HepG2 (cell line): ENCODE measurements around the gene UBAP1L. TPM values are rescaled to one million over a fixed set of nuclear protein-coding genes. Genes with fewer than 3 reads are reported as not detected.

Experiments
- ATAC-seq: fragments of 200-7000 bp; cut with Tn5 transposase; 3 replicates; pipeline ENCODE4 v1.9.1; 2020; ENCODE audit warnings: mild to moderate bottlenecking, moderate library complexity
- BruUV-seq: library from RNA; stranded (reverse); fragments of 400-500 nt; replicated peaks from 2 replicates; lab custom pipeline; 2021; lab: Mats Ljungman, UMichigan
- CTCF ChIA-PET: fragments of 300-600 bp; formaldehyde crosslinking; extraction: SDS; loops from one replicate; lab custom pipeline; 2021; ENCODE audit warnings: low total read pairs, inconsistent platforms, low intra/inter-chr PET ratio; lab: Yijun Ruan, JAX
- POLR2A ChIA-PET: fragments of 350-600 bp; sonication (Branson Sonifier 250); formaldehyde crosslinking; loops from one replicate; lab custom pipeline; 2020; ENCODE audit warnings: antibody characterized with exemption, inconsistent platforms; lab: Yijun Ruan, JAX
- DNase-seq: peaks from one replicate; pipeline ENCODE4 v3.0.0-alpha.2; 2015; ENCODE audit warnings: low spot score
- FAIRE-seq: peaks from 3 replicates; lab custom pipeline; 2011; peaks lifted over from hg19 to GRCh38; lab: Jason Lieb, UNC
- H2AFZ ChIP-seq: one replicate; pipeline ENCODE4 v1.6.1; 2011; ENCODE audit warnings: low read length, inconsistent platforms
- H3K27ac ChIP-seq: fragments of 300-600 bp; 3 replicates; pipeline ENCODE4 v1.8.0; 2011; ENCODE audit warnings: mixed run types, mild to moderate bottlenecking, mixed read lengths, low read length, inconsistent platforms; ENCODE audit not compliant: insufficient read depth; ENCODE audit errors: extremely low read length
- H3K27me3 ChIP-seq, 2 experiments: fragments of 200-600 bp in 1 of 2; 2 replicates in 1 of 2; 3 replicates in 1 of 2; pipeline versions ENCODE4 v1.6.0 to v1.8.0; 2011; ENCODE audit warnings: low read length in 2 of 2, mild to moderate bottlenecking in 2 of 2, moderate library complexity in 2 of 2, inconsistent platforms in 1 of 2; ENCODE audit not compliant: insufficient read depth in 2 of 2, control insufficient read depth in 1 of 2
- H3K36me3 ChIP-seq, 2 experiments: fragments of 200-600 bp in 1 of 2; replicated peaks in 1 of 2; 2 replicates in 1 of 2; 3 replicates in 1 of 2; pipeline versions ENCODE4 v1.5.1 to v1.8.0; 2011; ENCODE audit warnings: low read length in 2 of 2, inconsistent platforms in 1 of 2; ENCODE audit not compliant: insufficient read depth in 2 of 2, control insufficient read depth in 1 of 2
- H3K4me1 ChIP-seq: 2 replicates; pipeline ENCODE4 v1.5.1; 2012; ENCODE audit warnings: low read length, inconsistent platforms; ENCODE audit not compliant: insufficient read depth
- H3K4me2 ChIP-seq: 2 replicates; pipeline ENCODE4 v1.6.0; 2011; ENCODE audit warnings: low read depth, low read length, inconsistent platforms
- H3K4me3 ChIP-seq, 3 experiments: fragments of 200-600 bp in 1 of 3; sonication (generic), shearing (Covaris generic) in 1 of 3; replicated peaks in 1 of 3; 2 replicates each; pipeline ENCODE4 v1.5.1; 2011 to 2016; ENCODE audit warnings: low read length in 3 of 3, inconsistent platforms in 2 of 3, low read depth in 2 of 3, mild to moderate bottlenecking in 2 of 3, control low read depth in 1 of 3, mixed read lengths in 1 of 3; ENCODE audit not compliant: insufficient read depth in 1 of 3
- H3K79me2 ChIP-seq: one replicate; pipeline ENCODE4 v1.6.1; 2011; ENCODE audit warnings: low read length, inconsistent platforms; ENCODE audit not compliant: insufficient read depth
- H3K9ac ChIP-seq: 2 replicates; pipeline ENCODE4 v1.6.0; 2011; ENCODE audit warnings: mild to moderate bottlenecking, low read depth, low read length, inconsistent platforms; ENCODE audit not compliant: insufficient read depth
- H3K9me3 ChIP-seq: 2 replicates; pipeline ENCODE4 v1.5.1; 2012; ENCODE audit warnings: mild to moderate bottlenecking, low read length
- H4K20me1 ChIP-seq: 2 replicates; pipeline ENCODE4 v1.6.0; 2011; ENCODE audit warnings: inconsistent platforms, mild to moderate bottlenecking, low read length, moderate library complexity; ENCODE audit not compliant: insufficient read depth
- ADNP ChIP-seq: sonication (generic); formaldehyde crosslinking; IDR thresholded peaks from 2 replicates; pipeline ENCODE4 v1.4.0; 2020; ENCODE audit warnings: missing genetic modification reagents
- FOXA1 ChIP-seq, 2 experiments: fragments of 450-650 bp in 1 of 2; sonication (generic) in 1 of 2; formaldehyde crosslinking in 1 of 2; IDR thresholded peaks; 2 replicates each; pipeline versions ENCODE4 v1.4.0 to v1.6.1; 2016 to 2020; ENCODE audit warnings: missing genetic modification reagents in 1 of 2
- FOXC1 ChIP-seq: sonication (generic); formaldehyde crosslinking; IDR thresholded peaks from 2 replicates; pipeline ENCODE4 v1.8.0; 2022; ENCODE audit warnings: mild to moderate bottlenecking, missing genetic modification reagents, borderline replicate concordance
- SP140L ChIP-seq: sonication (generic); formaldehyde crosslinking; IDR thresholded peaks from 2 replicates; pipeline ENCODE4 v1.4.0; 2020; ENCODE audit warnings: missing genetic modification reagents, borderline replicate concordance
- SRSF4 ChIP-seq: fragments of 200-400 bp; formaldehyde crosslinking; IDR thresholded peaks from one replicate; pipeline ENCODE4 v1.6.1; 2018; ENCODE audit warnings: mild to moderate bottlenecking, low read depth, low read length, moderate library complexity; ENCODE audit not compliant: poor library complexity, severe bottlenecking
- TBL1XR1 ChIP-seq: fragments of 150-350 bp; IDR thresholded peaks from 2 replicates; pipeline ENCODE4 v1.6.1; 2014; ENCODE audit warnings: borderline replicate concordance, low read length; ENCODE audit not compliant: partially characterized antibody
- ZNF646 ChIP-seq: sonication (generic); formaldehyde crosslinking; IDR thresholded peaks from 2 replicates; pipeline ENCODE4 v1.9.0; 2021; ENCODE audit warnings: mild to moderate bottlenecking, missing genetic modification reagents
- ZNF768 ChIP-seq: sonication (generic); formaldehyde crosslinking; IDR thresholded peaks from 2 replicates; pipeline ENCODE4 v1.4.0; 2020; ENCODE audit warnings: missing genetic modification reagents
- WGBS: methylation state at CpG from one replicate; pipeline ENCODE4 v1.1.6; 2017; ENCODE audit warnings: low lambda C conversion rate; 5-methylcytosine and 5-hydroxymethylcytosine counted together
- in situ Hi-C: cut with HindIII; loops from 2 replicates; pipeline ENCODE4 v1.10.0; 2017; ENCODE audit warnings: low pct_unique_long_range_greater_than_20kb; ENCODE audit not compliant: extremely low pct_ligation_motif_present
- intact Hi-C: fragments of 100-400 bp; cut with micrococcal nuclease; formaldehyde crosslinking; loops from one replicate; pipeline ENCODE4 v1.10.0; 2022; ENCODE audit not compliant: unreplicated experiment
- polyA plus RNA-seq, 8 experiments: library from polyadenylated mRNA; depleted of rRNA in 3 of 8; stranded (reverse) in 7 of 8; unstranded in 1 of 8; fragments of >200 nt; fragmentation: Illumina TruSeq in 4 of 8; extraction: Trizol in 4 of 8; gene quantifications; 2 replicates each; pipeline versions ENCODE4 v1.2.1 to v1.2.3, GENCODE V29; 2011 to 2016; ENCODE audit warnings: low read depth in 4 of 8, missing spikeins in 1 of 8, mixed read lengths in 1 of 8; ENCODE audit not compliant: insufficient read depth in 1 of 8
- total RNA-seq, 5 experiments: library from RNA; depleted of rRNA; stranded (reverse); fragments of >200 nt; fragmentation: Illumina TruSeq; extraction: Trizol; gene quantifications; 2 replicates each; pipeline ENCODE4 v1.2.3, GENCODE V29; 2016; ENCODE audit warnings: low read depth in 1 of 5

UBAP1L gene
- total and polyA plus RNA-seq, 2 of the 13 experiments (the other 11 are each of a cell fraction or from before 2014, with no cell fraction given), result 0.86 to 1.4 TPM

- H3K79me2 ChIP-seq, result no peaks in the 10 kb centered on the region
- no peaks in the 10 kb centered on the region; the same call in 1 of the 2 replicates for H3K4me1 ChIP-seq
- H3K9me3 ChIP-seq, result no peaks in the 10 kb centered on the region
- no peak overlapping the region for H3K9ac ChIP-seq
- H4K20me1 ChIP-seq, result no peaks in the 10 kb centered on the region
- no peak overlapping the region for H3K4me2 ChIP-seq
- CTCF ChIA-PET, result no interaction called here
- H2AFZ ChIP-seq, result no peak overlapping the region
- WGBS, result 44% methylated on average over 3 of the region's 3 CpGs
- in situ Hi-C loops (no loop called here), intact Hi-C loops (no loop called here)
- POLR2A ChIA-PET, result no interaction called here
- DNase-seq (no peak), ATAC-seq (no peak), FAIRE-seq (no peak)
- peaks cover 1 to 4% of the 10 kb centered on the region in 2 experiments; a peak in 2 of 5 replicates for H3K27me3 ChIP-seq
- H3K4me3 ChIP-seq, result no peak overlapping the region
- no peak overlapping the region for H3K27ac ChIP-seq
- no peak for TF ChIP-seq ADNP
- no peak for TF ChIP-seq ZNF646
- TF ChIP-seq ZNF768, result peak; percentile 81; the same call in 1 of the 2 replicates
- TF ChIP-seq SP140L (CRISPR knock-in tag), result no peak
- no peak for TF ChIP-seq FOXA1 (IDR thresholded peaks at IDR 0.05)
- TF ChIP-seq FOXA1 (CRISPR knock-in tag; IDR thresholded peaks at IDR 0.05), result no peak
- TF ChIP-seq TBL1XR1, result no peak
- TF ChIP-seq FOXC1 (CRISPR knock-in tag), result no peak
- TF ChIP-seq SRSF4, result no peak
- no peaks in the 10 kb centered on the region for H3K36me3 ChIP-seq
- BruUV-seq, result no TSS peak
These were observed 42.4 kb downstream of the UBAP1L start for GRCh38 chr15:65072617-65073016.
